ENCODE measurements around the gene UBQLN4. TPM values are rescaled to one million over a fixed set of nuclear protein-coding genes. Genes with fewer than 3 reads are reported as not detected.
"Not testable (repeated sequence)": the region's sequence is repeated elsewhere in the genome, so short reads cannot be mapped to it uniquely, and the experiment has no call there.

Gene UBQLN4
- total RNA-seq, 1 experiment from 2014 or later, result 29.1 TPM

GRCh38 chr1:156072251-156072650 is 18.7 kb upstream of the UBQLN4 start:
- Histone ChIP-seq H4K20me1 (ENCODE audit: insufficient read depth, low read depth, low read length) (no peaks in the 10 kb centered on the region), H3K79me2 (ENCODE audit: low read length) (no peaks in the 10 kb centered on the region), H3K9me3 (ENCODE audit: low read length) (no peaks in the 10 kb centered on the region), H3K4me2 (ENCODE audit: low read depth, low read length, poor library complexity, severe bottlenecking) (no peak overlapping the region), H3K9ac (ENCODE audit: low read length) (no peak overlapping the region), H3K27me3 (ENCODE audit: low read length) (no peaks in the 10 kb centered on the region), H3K27ac (ENCODE audit: low read length) (no peak overlapping the region), H2AFZ (ENCODE audit: low read length) (no peak overlapping the region), H3K4me3 (ENCODE audit: low read length) (no peak overlapping the region), H3K4me1 (ENCODE audit: low read length) (peaks cover 17% of the 10 kb centered on the region), H3K9me2 (replicated peaks; ENCODE audit: insufficient read depth, low read length) (no peaks in the 10 kb centered on the region), H3K36me3 (ENCODE audit: insufficient read depth, low read length) (no peaks in the 10 kb centered on the region)
- DNase-seq, result no peak

GRCh38 chr1:156071332-156071816 is 17.8 kb upstream of the UBQLN4 start:
- not testable (repeated sequence) for H3K9me2 ChIP-seq (replicated peaks; ENCODE audit: insufficient read depth, low read length); H3K9me3 ChIP-seq (ENCODE audit: low read length); H2AFZ ChIP-seq (ENCODE audit: low read length); H3K4me2 ChIP-seq (ENCODE audit: low read depth, low read length, poor library complexity, severe bottlenecking); H3K79me2 ChIP-seq (ENCODE audit: low read length); H3K27me3 ChIP-seq (ENCODE audit: low read length); H3K4me3 ChIP-seq (ENCODE audit: low read length); H4K20me1 ChIP-seq (ENCODE audit: insufficient read depth, low read depth, low read length); DNase-seq; H3K36me3 ChIP-seq (ENCODE audit: insufficient read depth, low read length); H3K9ac ChIP-seq (ENCODE audit: low read length); H3K27ac ChIP-seq (ENCODE audit: low read length)
- peaks cover 12% of the 10 kb centered on the region for H3K4me1 ChIP-seq (ENCODE audit: low read length)

- H3K79me2 ChIP-seq (ENCODE audit: low read length), result no peaks in the 10 kb centered on the region
- H3K4me2 ChIP-seq (ENCODE audit: low read depth, low read length, poor library complexity, severe bottlenecking), result no peak overlapping the region
- H4K20me1 ChIP-seq (ENCODE audit: insufficient read depth, low read depth, low read length), result no peaks in the 10 kb centered on the region
- no peaks in the 10 kb centered on the region for H3K27me3 ChIP-seq (ENCODE audit: low read length)
- H3K9me2 ChIP-seq (replicated peaks; ENCODE audit: insufficient read depth, low read length), result no peaks in the 10 kb centered on the region
- H3K9ac ChIP-seq (ENCODE audit: low read length), result no peak overlapping the region
- no peak overlapping the region for H3K27ac ChIP-seq (ENCODE audit: low read length)
- no peak overlapping the region for H2AFZ ChIP-seq (ENCODE audit: low read length)
- H3K36me3 ChIP-seq (ENCODE audit: insufficient read depth, low read length), result no peaks in the 10 kb centered on the region
- no peaks in the 10 kb centered on the region for H3K9me3 ChIP-seq (ENCODE audit: low read length)
- DNase-seq, result no peak
- no peak overlapping the region for H3K4me3 ChIP-seq (ENCODE audit: low read length)
- H3K4me1 ChIP-seq (ENCODE audit: low read length), result peaks cover 4% of the 10 kb centered on the region
These were observed 16.9 kb upstream of the UBQLN4 start for GRCh38 chr1:156070548-156070947.

GRCh38 chr1:156069490-156070455 is 16.2 kb upstream of the UBQLN4 start:
- H3K79me2 ChIP-seq (ENCODE audit: low read length), result no peaks in the 10 kb centered on the region
- no peaks in the 10 kb centered on the region for H3K27me3 ChIP-seq (ENCODE audit: low read length)
- no peak overlapping the region for H3K27ac ChIP-seq (ENCODE audit: low read length)
- no peaks in the 10 kb centered on the region for H3K4me1 ChIP-seq (ENCODE audit: low read length)
- no peak for DNase-seq
- no peaks in the 10 kb centered on the region for H4K20me1 ChIP-seq (ENCODE audit: insufficient read depth, low read depth, low read length)
- no peak overlapping the region for H3K4me2 ChIP-seq (ENCODE audit: low read depth, low read length, poor library complexity, severe bottlenecking)
- H3K4me3 ChIP-seq (ENCODE audit: low read length), result no peak overlapping the region
- no peak overlapping the region for H3K9ac ChIP-seq (ENCODE audit: low read length)
- no peaks in the 10 kb centered on the region for H3K9me3 ChIP-seq (ENCODE audit: low read length)
- no peaks in the 10 kb centered on the region for H3K9me2 ChIP-seq (replicated peaks; ENCODE audit: insufficient read depth, low read length)
- no peaks in the 10 kb centered on the region for H3K36me3 ChIP-seq (ENCODE audit: insufficient read depth, low read length)
- H2AFZ ChIP-seq (ENCODE audit: low read length), result no peak overlapping the region

- H2AFZ ChIP-seq (ENCODE audit: low read length), result no peak overlapping the region
- no peaks in the 10 kb centered on the region for H3K4me1 ChIP-seq (ENCODE audit: low read length)
- no peak overlapping the region for H3K4me2 ChIP-seq (ENCODE audit: low read depth, low read length, poor library complexity, severe bottlenecking)
- no peak for DNase-seq
- no peaks in the 10 kb centered on the region for H3K36me3 ChIP-seq (ENCODE audit: insufficient read depth, low read length)
- H3K27me3 ChIP-seq (ENCODE audit: low read length), result no peaks in the 10 kb centered on the region
- no peaks in the 10 kb centered on the region for H3K9me2 ChIP-seq (replicated peaks; ENCODE audit: insufficient read depth, low read length)
- no peaks in the 10 kb centered on the region for H3K79me2 ChIP-seq (ENCODE audit: low read length)
- H4K20me1 ChIP-seq (ENCODE audit: insufficient read depth, low read depth, low read length), result no peaks in the 10 kb centered on the region
- no peak overlapping the region for H3K4me3 ChIP-seq (ENCODE audit: low read length)
- H3K27ac ChIP-seq (ENCODE audit: low read length), result no peak overlapping the region
- no peaks in the 10 kb centered on the region for H3K9me3 ChIP-seq (ENCODE audit: low read length)
- no peak overlapping the region for H3K9ac ChIP-seq (ENCODE audit: low read length)
These were observed 13.7 kb upstream of the UBQLN4 start for GRCh38 chr1:156067262-156067661.

- Histone ChIP-seq H3K4me2 (ENCODE audit: low read depth, low read length, poor library complexity, severe bottlenecking) (no peak overlapping the region), H3K27ac (ENCODE audit: low read length) (no peak overlapping the region), H3K9me3 (ENCODE audit: low read length) (no peaks in the 10 kb centered on the region), H2AFZ (ENCODE audit: low read length) (no peak overlapping the region), H3K4me1 (ENCODE audit: low read length) (no peaks in the 10 kb centered on the region), H3K9ac (ENCODE audit: low read length) (no peak overlapping the region), H3K27me3 (ENCODE audit: low read length) (no peaks in the 10 kb centered on the region), H4K20me1 (ENCODE audit: insufficient read depth, low read depth, low read length) (no peaks in the 10 kb centered on the region), H3K36me3 (ENCODE audit: insufficient read depth, low read length) (no peaks in the 10 kb centered on the region), H3K79me2 (ENCODE audit: low read length) (no peaks in the 10 kb centered on the region), H3K4me3 (ENCODE audit: low read length) (no peak overlapping the region), H3K9me2 (replicated peaks; ENCODE audit: insufficient read depth, low read length) (no peaks in the 10 kb centered on the region)
- no peak for DNase-seq
These were observed 12.3 kb upstream of the UBQLN4 start for GRCh38 chr1:156065871-156066270.

GRCh38 chr1:156065212-156065611 is 11.6 kb upstream of the UBQLN4 start:
- no peak overlapping the region for H3K9ac ChIP-seq (ENCODE audit: low read length)
- H3K27ac ChIP-seq (ENCODE audit: low read length), result no peak overlapping the region
- H3K79me2 ChIP-seq (ENCODE audit: low read length), result no peaks in the 10 kb centered on the region
- no peaks in the 10 kb centered on the region for H3K9me3 ChIP-seq (ENCODE audit: low read length)
- no peaks in the 10 kb centered on the region for H3K4me1 ChIP-seq (ENCODE audit: low read length)
- no peaks in the 10 kb centered on the region for H3K9me2 ChIP-seq (replicated peaks; ENCODE audit: insufficient read depth, low read length)
- no peaks in the 10 kb centered on the region for H4K20me1 ChIP-seq (ENCODE audit: insufficient read depth, low read depth, low read length)
- H2AFZ ChIP-seq (ENCODE audit: low read length), result no peak overlapping the region
- H3K27me3 ChIP-seq (ENCODE audit: low read length), result no peaks in the 10 kb centered on the region
- H3K36me3 ChIP-seq (ENCODE audit: insufficient read depth, low read length), result no peaks in the 10 kb centered on the region
- DNase-seq, result no peak
- H3K4me2 ChIP-seq (ENCODE audit: low read depth, low read length, poor library complexity, severe bottlenecking), result no peak overlapping the region
- no peak overlapping the region for H3K4me3 ChIP-seq (ENCODE audit: low read length)

- H3K9me3 ChIP-seq (ENCODE audit: low read length), result no peaks in the 10 kb centered on the region
- H3K9me2 ChIP-seq (replicated peaks; ENCODE audit: insufficient read depth, low read length), result no peaks in the 10 kb centered on the region
These were observed 11.0 kb upstream of the UBQLN4 start for GRCh38 chr1:156064615-156065014.

More at GRCh38 chr1:156064615-156065014, 11.0 kb upstream of the UBQLN4 start:
- Histone ChIP-seq H3K4me2 (ENCODE audit: low read depth, low read length, poor library complexity, severe bottlenecking) (no peak overlapping the region), H3K4me3 (ENCODE audit: low read length) (no peak overlapping the region), H3K4me1 (ENCODE audit: low read length) (no peaks in the 10 kb centered on the region), H3K36me3 (ENCODE audit: insufficient read depth, low read length) (no peaks in the 10 kb centered on the region), H3K9ac (ENCODE audit: low read length) (no peak overlapping the region), H3K79me2 (ENCODE audit: low read length) (no peaks in the 10 kb centered on the region), H4K20me1 (ENCODE audit: insufficient read depth, low read depth, low read length) (no peaks in the 10 kb centered on the region), H3K27ac (ENCODE audit: low read length) (no peak overlapping the region), H2AFZ (ENCODE audit: low read length) (no peak overlapping the region), H3K27me3 (ENCODE audit: low read length) (no peaks in the 10 kb centered on the region)
- DNase-seq, result no peak
